MM.1S (cell line): ENCODE data around the gene ELAC2.

Experiments
- EZH2 ChIP-seq: fragments of 300-600 bp; sonication (generic); optimal IDR thresholded peaks from 2 replicates; pipeline ENCODE3; 2017; ENCODE audit warnings: low read depth, mild to moderate bottlenecking, antibody characterized with exemption, low read length, mixed read lengths
- EZH2phosphoT487 ChIP-seq: fragments of 300-600 bp; sonication (generic); IDR thresholded peaks from 2 replicates; pipeline ENCODE4 v1.6.1; 2018; ENCODE audit warnings: antibody characterized with exemption, low read length
- TF ChIP-seq, protein P1 (sequence below): fragments of 300-600 bp; sonication (generic); IDR thresholded peaks from 2 replicates; pipeline ENCODE4 v1.5.1; 2016; ENCODE audit warnings: antibody characterized with exemption, low read length, mixed read lengths

DNA sequence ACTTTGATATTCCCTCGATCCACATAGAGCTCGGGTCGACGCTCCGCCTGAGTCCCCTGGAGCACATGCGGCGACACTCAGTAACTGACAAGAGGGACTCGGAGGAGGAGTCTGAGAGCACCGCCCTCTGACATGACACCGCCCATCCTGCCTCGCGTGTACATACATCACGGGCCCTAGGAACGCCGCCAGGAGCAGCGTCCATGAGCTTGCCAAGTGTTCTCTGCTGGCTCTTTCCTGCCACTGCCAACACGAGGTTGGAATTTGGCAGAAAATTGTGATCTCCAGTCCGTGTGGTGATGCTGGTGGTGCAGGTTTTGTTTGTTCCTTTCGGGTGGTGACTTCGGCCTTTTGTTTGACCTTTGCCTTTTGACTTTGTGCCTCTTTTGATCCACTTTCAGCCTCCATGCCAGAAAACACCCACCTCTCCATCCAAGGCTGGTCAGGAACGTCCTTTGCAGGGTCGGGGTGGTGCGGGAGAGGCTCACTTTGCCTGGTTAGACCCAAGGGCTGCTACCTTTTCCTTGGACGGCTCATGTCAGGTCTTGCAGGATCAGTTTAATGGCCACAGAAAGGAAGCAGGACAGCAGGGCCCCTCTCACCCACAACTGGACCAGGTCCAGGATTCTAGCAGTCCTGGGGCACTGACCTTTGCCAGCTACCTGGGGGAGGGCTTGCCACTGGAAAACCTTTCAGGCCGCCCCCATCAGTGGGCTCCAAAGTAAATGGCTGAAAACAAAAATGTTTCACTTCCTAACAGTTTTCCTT, 27.6 kb downstream of the ELAC2 start:
- TF ChIP-seq, protein P1, sequence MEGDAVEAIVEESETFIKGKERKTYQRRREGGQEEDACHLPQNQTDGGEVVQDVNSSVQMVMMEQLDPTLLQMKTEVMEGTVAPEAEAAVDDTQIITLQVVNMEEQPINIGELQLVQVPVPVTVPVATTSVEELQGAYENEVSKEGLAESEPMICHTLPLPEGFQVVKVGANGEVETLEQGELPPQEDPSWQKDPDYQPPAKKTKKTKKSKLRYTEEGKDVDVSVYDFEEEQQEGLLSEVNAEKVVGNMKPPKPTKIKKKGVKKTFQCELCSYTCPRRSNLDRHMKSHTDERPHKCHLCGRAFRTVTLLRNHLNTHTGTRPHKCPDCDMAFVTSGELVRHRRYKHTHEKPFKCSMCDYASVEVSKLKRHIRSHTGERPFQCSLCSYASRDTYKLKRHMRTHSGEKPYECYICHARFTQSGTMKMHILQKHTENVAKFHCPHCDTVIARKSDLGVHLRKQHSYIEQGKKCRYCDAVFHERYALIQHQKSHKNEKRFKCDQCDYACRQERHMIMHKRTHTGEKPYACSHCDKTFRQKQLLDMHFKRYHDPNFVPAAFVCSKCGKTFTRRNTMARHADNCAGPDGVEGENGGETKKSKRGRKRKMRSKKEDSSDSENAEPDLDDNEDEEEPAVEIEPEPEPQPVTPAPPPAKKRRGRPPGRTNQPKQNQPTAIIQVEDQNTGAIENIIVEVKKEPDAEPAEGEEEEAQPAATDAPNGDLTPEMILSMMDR: no peak
- TF ChIP-seq EZH2phosphoT487 (no peak), EZH2 (no peak)
